Chondrocyte (in vitro differentiated cells): Measurements from ENCODE around the gene HECW1. TPM values are rescaled to one million over a fixed set of nuclear protein-coding genes. Genes with fewer than 3 reads are reported as not detected.

Experiments used
- DNase-seq: peaks from one replicate; pipeline ENCODE4 v3.0.0; 2021; ENCODE audit warnings: mixed read lengths, low spot score
- H3K27ac Mint-ChIP-seq: one replicate; pipeline ENCODE4 v1.8.0; 2021; ENCODE audit warnings: mild to moderate bottlenecking, moderate library complexity, mixed read lengths; ENCODE audit not compliant: unreplicated experiment
- H3K27me3 Mint-ChIP-seq: 2 replicates; pipeline ENCODE4 v1.8.0; 2021; ENCODE audit warnings: low read depth, mixed read lengths
- H3K36me3 Mint-ChIP-seq: 2 replicates; pipeline ENCODE4 v1.8.0; 2021; ENCODE audit warnings: low read depth, mixed read lengths
- H3K4me1 Mint-ChIP-seq: 2 replicates; pipeline ENCODE4 v1.8.0; 2021; ENCODE audit warnings: low read depth, mild to moderate bottlenecking, mixed read lengths
- H3K4me3 Mint-ChIP-seq: one replicate; pipeline ENCODE4 v1.8.0; 2021; ENCODE audit warnings: mild to moderate bottlenecking, moderate library complexity, mixed read lengths; ENCODE audit not compliant: unreplicated experiment
- H3K9me3 Mint-ChIP-seq: 2 replicates; pipeline ENCODE4 v1.8.0; 2021; ENCODE audit warnings: low read depth, mixed read lengths
- CTCF ChIP-seq: fragments of 200-600 bp; sonication (generic); IDR thresholded peaks from 2 replicates; pipeline ENCODE4 v1.5.0; 2021; ENCODE audit warnings: antibody characterized with exemption, mild to moderate bottlenecking, moderate library complexity
- total RNA-seq: library from RNA; stranded (reverse); gene quantifications from 3 replicates; pipeline ENCODE4 v1.2.1, GENCODE V29; 2021

Gene HECW1
- total RNA-seq, 1 donor from 2014 or later, result 1.9 TPM

- Mint-ChIP-seq H3K27me3 (peaks cover 8% of the 10 kb centered on the region), H3K36me3 (no peaks in the 10 kb centered on the region), H3K4me3 (no peak overlapping the region), H3K9me3 (no peaks in the 10 kb centered on the region), H3K4me1 (no peaks in the 10 kb centered on the region), H3K27ac (no peak overlapping the region)
- DNase-seq, result no peak
- no peak for TF ChIP-seq CTCF
Measured at GRCh38 chr7:43362652-43363034, 250.2 kb downstream of the HECW1 start.

GRCh38 chr7:43363035-43363791 lies 250.8 kb downstream of the HECW1 start:
- no peaks in the 10 kb centered on the region for H3K4me1 Mint-ChIP-seq

GRCh38 chr7:43364391-43364790 lies 251.9 kb downstream of the HECW1 start:
- no peak for TF ChIP-seq CTCF
- Mint-ChIP-seq H3K9me3 (no peaks in the 10 kb centered on the region), H3K4me1 (no peaks in the 10 kb centered on the region), H3K27ac (no peak overlapping the region), H3K4me3 (no peak overlapping the region), H3K36me3 (no peaks in the 10 kb centered on the region), H3K27me3 (peaks cover 14% of the 10 kb centered on the region)
- no peak for DNase-seq

More at GRCh38 chr7:43363035-43363791, 250.8 kb downstream of the HECW1 start:
- no peak overlapping the region for H3K27ac Mint-ChIP-seq
- no peak for TF ChIP-seq CTCF
- H3K4me3 Mint-ChIP-seq, result no peak overlapping the region
- no peaks in the 10 kb centered on the region for H3K9me3 Mint-ChIP-seq
- DNase-seq, result no peak
- no peaks in the 10 kb centered on the region for H3K36me3 Mint-ChIP-seq
- peaks cover 11% of the 10 kb centered on the region for H3K27me3 Mint-ChIP-seq

GRCh38 chr7:43372676-43373355 lies 260.4 kb downstream of the HECW1 start:
- DNase-seq, result no peak
- no peak for TF ChIP-seq CTCF
- H3K27me3 Mint-ChIP-seq, result peaks cover 13% of the 10 kb centered on the region

GRCh38 chr7:43377196-43377960 lies 264.9 kb downstream of the HECW1 start:
- H3K36me3 Mint-ChIP-seq, result peaks cover 1% of the 10 kb centered on the region
- TF ChIP-seq CTCF, result no peak
- H3K4me3 Mint-ChIP-seq, result no peak overlapping the region
- H3K27ac Mint-ChIP-seq, result no peak overlapping the region
- peaks cover 13% of the 10 kb centered on the region for H3K27me3 Mint-ChIP-seq
- no peak for DNase-seq
- H3K9me3 Mint-ChIP-seq, result peaks cover 3% of the 10 kb centered on the region
- no peaks in the 10 kb centered on the region for H3K4me1 Mint-ChIP-seq

More at GRCh38 chr7:43372676-43373355, 260.4 kb downstream of the HECW1 start:
- no peak overlapping the region for H3K27ac Mint-ChIP-seq
- H3K4me3 Mint-ChIP-seq, result no peak overlapping the region
- peaks cover 6% of the 10 kb centered on the region for H3K36me3 Mint-ChIP-seq
- H3K4me1 Mint-ChIP-seq, result no peaks in the 10 kb centered on the region
- H3K9me3 Mint-ChIP-seq, result peaks cover 4% of the 10 kb centered on the region
